Stimulated activated CD8-positive, alpha-beta memory T cell treated with anti-CD3 and anti-CD28 coated beads, Interleukin-7, amount 100 ng/mL, for 1 hour (primary cell): ENCODE data around the gene MZT2A.
"Not testable (repeated sequence)": the region's sequence is repeated elsewhere in the genome, so short reads cannot be mapped to it uniquely, and the experiment has no call there.

Experiments used
- DNase-seq, 2 donors: peaks; one replicate each; pipeline ENCODE4 v3.0.0-alpha.2; 2020; ENCODE audit warnings: low read depth in 2 of 2

Gene MZT2A

GRCh38 chr2:131492015-131492417 is at the start of gene MZT2A:
MZT2A (minus strand) TSS chr2:131492397; CDS start chr2:131492376, 21 bp downstream.
- DNase-seq = peak in 1 of 2 donors; percentile 70

- DNase-seq = not testable (repeated sequence)
Observed at GRCh38 chr2:131538856-131539255, 46.7 kb upstream of the MZT2A start.

GRCh38 chr2:131536841-131537240 is 44.6 kb upstream of the MZT2A start:
- not testable (repeated sequence) for DNase-seq

- DNase-seq = not testable (repeated sequence)
Observed at GRCh38 chr2:131535951-131536826, 44.0 kb upstream of the MZT2A start.

- DNase-seq = no peak
Observed at GRCh38 chr2:131535526-131535925, 43.3 kb upstream of the MZT2A start.

GRCh38 chr2:131534965-131535364 is 42.8 kb upstream of the MZT2A start:
- DNase-seq = not testable (repeated sequence)

- DNase-seq = not testable (repeated sequence)
Observed at GRCh38 chr2:131534317-131534672, 42.1 kb upstream of the MZT2A start.

- not testable (repeated sequence) for DNase-seq
Observed at GRCh38 chr2:131533609-131534316, 41.6 kb upstream of the MZT2A start.

GRCh38 chr2:131532723-131533608 is 40.8 kb upstream of the MZT2A start:
- not testable (repeated sequence) for DNase-seq

GRCh38 chr2:131531547-131532185 is 39.5 kb upstream of the MZT2A start:
- DNase-seq = not testable (repeated sequence)

GRCh38 chr2:131530626-131531344 is 38.6 kb upstream of the MZT2A start:
- DNase-seq = not testable (repeated sequence)

GRCh38 chr2:131529864-131530445 is 37.8 kb upstream of the MZT2A start:
- DNase-seq = not testable (repeated sequence)

- DNase-seq = not testable (repeated sequence)
Observed at GRCh38 chr2:131528981-131529863, 37.0 kb upstream of the MZT2A start.

- peak; percentile 47 to 58 for DNase-seq
Observed at GRCh38 chr2:131527131-131528001, 35.2 kb upstream of the MZT2A start, which contains the start of gene CCDC74A. CCDC74A (plus strand) TSS chr2:131527888; CDS start chr2:131527971, 83 bp downstream.

- not testable (repeated sequence) for DNase-seq
Observed at GRCh38 chr2:131525256-131525655, 33.1 kb upstream of the MZT2A start.

GRCh38 chr2:131521961-131522781 is 30.0 kb upstream of the MZT2A start:
- DNase-seq = no peak

- DNase-seq = not testable (repeated sequence)
Observed at GRCh38 chr2:131521524-131521923, 29.3 kb upstream of the MZT2A start.
